SW 1271 (cell line): ENCODE data around the gene LSM11.
A peak's percentile ranks its signal among the peaks of the same experiment; 100 is the strongest.

ENCODE experiments used
- DNase-seq, 2 experiments: peaks; one replicate each; lab custom pipeline; 2025; lab: John Stamatoyannopoulos, UW

Gene LSM11

DNA sequence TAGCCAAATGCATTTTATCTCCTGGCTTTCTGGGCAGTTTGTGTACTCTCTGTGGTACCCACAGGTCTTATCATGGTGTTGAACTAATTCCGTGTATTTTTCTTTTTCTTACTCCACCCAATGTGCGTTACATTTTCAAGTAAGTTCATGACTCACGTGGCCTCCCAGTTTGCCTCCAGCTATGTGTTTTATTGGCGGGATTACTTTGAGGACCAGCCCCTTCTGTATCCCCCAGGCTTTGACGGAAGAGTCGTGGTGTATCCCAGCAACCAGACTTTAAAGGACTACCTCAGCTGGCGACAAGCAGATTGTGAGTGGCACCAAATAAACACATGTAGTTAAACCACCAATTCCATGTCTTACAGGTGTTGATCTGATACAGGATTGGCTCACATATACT is 9.1 kb upstream of the LSM11 start:
- no peak for DNase-seq

DNA sequence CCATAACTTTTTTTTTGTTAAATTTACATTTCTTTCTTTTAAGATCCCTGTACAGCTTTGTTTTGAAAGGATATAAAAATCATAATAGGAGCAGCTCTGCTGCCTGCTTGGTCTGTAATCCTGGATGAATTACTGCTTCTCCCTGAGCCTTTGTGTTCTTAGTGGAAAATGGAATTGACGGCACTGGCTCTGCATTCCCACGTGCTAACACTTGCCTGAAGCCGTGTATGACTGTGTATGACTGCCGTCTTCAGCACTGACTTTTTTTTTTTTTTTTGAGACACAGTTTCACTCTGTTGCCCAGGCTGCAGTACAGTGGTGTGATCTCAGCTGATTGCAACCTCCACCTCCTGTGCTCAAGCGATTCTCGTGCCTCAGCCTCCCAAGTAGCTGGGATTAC is 7.5 kb upstream of the LSM11 start:
- DNase-seq: no peak

DNA sequence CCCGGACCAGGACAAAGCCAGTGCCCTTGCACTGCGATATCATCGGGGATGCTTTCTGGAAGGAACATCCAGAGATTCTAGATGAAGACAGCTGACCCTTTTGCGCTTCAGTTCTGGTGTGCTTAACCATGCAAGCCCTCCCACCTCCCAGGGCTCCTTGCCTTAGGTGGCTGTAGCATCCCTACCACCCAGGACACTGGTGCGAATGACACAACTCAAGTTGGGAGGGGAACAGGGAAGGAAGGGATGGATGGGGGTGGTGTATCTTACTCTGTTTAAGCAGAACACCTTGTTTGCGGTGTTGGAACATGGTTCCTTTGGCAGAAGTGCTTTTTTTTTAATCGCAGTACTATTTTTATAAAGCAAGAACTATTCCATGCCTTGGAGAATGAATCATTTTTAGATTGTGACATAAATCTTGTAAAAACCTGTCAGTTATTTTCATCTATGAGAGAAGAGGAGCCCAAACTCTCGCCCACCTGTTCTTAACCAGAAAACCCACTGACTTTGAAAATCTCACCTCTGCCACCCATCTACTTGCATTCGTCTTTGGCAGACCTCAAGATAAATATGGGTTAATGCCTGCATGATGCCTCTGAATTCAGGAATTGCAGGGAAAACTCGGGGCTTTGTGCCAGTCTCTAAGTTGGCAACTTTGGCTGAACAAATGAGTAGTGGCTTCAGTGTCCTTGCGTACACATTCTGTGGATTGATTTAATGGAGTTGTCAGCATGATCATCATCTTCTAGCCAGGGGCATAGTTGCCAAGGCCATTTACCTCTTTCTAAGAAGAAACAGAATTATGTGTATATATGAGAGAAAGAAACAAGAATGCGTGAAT is 3.9 kb upstream of the LSM11 start:
- DNase-seq: no peak

DNA sequence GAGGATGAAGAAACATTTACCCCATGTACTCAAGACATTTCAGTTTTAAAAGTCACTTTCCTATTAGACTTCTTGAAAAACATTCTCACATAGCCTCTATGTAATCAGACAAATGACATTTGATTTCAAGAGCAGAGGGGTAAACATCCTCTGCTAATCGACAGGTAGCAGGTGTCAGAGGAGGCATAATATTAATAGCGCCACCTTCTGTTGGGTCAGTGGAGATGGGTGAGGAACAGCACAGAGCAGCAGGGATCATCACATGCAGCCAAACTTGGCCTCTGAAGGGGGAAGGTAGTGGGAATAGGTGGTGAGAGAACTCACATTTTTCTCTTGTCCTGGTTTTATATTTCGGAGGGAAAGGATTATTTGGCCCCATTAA is 3.3 kb upstream of the LSM11 start:
- DNase-seq: peak in 1 of 2 experiments; percentile 45

DNA sequence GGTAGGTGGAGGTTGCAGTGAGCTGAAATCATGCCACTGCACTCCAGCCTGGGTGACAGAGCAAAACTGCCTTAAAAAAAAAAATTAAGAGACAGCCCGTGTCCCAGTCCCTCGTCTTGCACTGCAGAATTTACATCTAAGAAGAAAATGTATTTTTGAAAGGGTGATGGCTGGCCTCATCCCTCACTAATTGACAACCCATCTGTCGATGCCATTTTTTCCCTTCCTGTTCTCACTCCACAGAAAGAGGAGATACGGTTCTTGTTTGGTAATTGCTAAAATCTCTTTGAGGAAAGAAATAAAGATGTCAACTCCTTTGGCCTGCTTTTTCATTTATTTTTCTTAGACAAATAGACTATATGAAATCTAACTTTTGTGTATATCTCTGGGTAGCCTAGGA is 2.4 kb upstream of the LSM11 start:
- DNase-seq: no peak

DNA sequence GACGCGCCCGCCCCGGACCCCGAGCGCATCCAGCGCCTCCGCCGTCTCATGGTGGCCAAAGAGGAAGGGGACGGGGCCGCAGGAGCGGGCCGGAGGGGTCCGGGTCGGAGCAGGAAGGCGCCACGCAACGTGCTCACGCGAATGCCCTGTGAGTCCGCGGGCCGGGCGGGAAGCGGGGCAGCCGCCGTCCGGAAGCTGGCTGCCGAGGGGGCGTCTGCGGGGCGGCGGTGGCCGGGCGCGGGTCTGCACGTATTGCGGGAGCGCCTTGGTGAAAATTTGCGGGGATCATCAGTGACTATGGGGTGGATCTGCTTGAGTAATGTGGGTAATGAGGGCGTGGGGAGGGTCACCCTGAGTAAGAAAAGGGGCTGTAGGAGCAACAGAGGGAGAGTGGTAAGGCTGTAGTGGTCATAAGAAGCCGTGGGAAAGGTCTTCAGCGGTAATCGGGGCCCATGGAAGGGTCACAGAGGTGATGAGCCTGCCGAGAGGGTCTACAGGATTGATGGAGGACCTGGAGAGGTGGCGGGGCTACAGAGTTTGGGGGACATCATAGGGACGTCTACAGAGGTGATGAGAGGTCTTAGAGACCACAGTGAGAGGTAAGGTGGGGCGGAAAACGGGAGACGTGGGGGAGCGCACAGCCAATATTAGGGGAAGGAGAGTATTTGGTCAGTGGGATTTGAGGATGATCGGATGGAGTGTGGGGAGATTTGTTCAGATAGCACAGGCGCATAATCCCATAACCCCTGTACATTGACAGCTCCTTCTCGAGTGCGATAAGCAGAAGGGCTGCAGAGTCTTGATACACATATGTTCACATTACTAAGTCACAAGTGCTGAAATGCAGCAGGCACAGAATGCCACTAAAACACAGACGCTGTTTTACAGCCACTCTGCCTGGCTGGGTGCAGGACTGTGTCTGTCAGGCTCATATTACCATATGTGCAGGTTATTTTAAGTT is 819 bp downstream of the LSM11 start:
- no peak for DNase-seq

DNA sequence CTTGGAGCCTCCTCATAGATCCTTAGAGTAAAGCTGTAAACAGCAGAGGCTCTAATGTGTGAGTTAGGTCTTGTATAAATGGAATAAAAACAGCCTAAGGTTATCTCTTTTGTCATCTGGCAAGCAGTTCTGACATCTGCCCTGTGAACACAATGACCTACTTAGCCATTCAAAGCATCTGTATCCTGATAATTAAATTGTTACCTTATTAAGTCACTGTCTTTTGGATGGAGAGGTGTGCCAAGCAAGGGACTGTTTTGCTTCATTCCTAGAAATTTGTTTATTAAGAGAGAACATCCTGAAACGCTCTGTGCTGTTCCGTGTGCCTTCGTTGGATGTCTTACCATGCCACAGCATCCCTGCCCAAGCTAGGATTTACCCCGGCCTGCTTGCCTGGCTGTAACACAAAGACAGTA is 1.5 kb downstream of the LSM11 start:
- no peak for DNase-seq

DNA sequence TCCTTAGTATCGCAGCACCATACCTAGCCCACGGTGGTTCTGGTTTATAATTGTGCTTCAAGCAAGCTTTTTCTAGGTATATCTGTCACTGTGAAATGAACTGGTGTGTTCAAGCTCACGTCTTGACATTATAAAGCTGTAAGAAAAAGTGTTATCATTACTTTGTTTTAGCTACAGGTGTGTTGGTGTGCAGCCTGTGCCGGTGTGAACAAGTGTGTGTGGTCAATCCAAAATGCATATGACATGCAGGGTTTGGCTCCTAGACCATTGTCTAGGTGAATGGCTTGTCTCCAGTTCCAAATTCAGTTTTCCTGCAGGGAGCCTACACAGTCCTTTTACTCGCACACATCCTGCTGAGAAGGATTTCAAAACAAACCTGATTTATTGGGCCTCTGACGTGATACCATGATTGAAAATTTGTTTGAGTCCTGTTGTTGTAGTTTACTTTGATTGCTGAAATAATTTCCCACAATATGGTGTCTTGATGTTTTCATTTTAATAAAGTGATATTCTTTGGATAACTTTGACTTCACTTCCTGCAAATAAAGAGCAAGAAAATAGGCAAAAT is 3.7 kb downstream of the LSM11 start:
- no peak for DNase-seq

DNA sequence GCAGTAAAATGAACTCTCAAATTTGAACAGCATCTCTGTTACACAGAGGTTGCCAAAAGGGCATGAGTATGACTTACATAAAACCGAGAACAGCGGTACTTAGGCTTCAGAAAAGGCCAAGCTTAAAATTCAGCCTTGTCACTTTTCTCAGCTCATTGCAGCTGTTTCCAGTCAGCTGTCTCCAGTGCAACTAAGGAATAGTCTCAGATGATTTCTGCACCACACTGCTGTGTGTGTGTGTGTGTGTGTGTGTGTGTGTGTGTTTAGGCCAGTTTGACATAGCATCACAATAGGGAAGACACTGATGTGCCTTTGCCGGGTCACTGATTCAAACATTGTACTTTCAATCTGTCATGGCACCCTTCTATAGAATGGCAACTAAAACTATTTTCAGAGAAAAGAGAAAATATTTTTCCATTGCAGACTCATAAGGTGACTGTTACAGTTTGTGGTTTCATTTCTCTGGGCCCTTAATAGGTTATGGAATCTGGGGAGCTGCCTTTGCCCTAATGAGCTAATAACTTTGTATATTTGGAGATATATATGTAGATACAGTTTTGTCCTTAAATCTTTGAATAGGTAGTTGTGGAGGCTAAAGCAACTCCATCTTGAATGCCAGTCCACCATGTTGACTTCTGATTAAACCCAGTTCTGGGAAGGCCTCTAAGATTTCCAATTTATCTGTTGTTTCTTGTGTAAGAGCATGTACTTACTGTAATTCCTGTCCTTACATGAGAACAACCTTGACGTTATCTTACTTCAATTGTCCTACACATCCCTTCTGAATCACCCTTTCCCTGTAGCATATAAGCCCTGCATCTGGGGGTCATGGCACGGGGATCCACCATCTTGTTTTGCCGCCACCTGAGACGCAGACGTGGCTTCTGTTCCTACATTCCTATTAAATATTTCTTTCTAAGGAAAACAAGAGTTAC is 4.5 kb downstream of the LSM11 start:
- no peak for DNase-seq

DNA sequence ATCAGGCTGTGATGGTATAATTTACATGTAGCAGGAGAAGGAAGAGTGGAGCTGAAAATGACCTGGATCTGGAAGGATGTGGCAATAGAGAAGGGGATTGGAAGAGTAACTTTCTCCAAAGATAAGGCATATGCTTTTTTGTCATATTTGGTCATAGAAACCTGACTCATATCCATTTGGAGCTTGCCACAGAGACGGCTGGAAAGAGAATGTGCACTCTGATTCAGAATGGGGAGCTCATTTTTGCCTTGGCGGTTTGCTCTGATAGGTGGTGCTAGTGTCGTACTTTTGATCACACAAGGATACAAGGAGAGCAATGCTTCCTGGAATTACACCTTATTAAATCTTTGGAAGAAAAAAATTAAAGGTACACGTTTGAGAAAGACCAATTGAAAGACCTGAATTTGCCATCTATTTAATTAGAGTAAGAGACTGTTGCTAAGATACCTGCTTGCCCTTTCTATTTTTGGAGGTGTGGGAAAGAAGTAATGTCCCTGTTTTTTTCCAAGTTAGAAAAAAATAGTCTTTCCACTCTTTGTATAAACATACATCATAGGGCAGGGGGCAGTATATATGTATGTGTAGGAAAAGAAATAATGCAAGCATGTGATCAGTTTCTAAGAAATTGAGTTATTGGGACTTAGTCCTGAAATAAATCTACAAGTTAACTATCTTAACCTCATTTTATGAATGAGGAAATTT is 5.4 kb downstream of the LSM11 start:
- no peak for DNase-seq

DNA sequence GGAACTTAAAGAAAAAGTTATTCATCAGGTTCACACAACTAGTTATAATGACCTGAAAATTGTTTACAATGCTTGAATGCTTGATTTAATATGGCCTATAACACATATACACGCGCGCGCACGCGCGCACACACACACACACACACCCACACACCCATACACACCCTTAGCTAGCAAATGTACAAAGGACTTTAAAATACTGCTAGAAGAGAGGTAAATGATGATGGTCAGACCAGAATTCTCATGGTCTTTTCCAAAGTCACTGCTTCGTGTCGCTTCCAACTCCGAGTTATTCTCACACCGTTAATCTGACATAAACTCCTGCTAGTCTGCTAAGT is 5.9 kb downstream of the LSM11 start:
- DNase-seq: no peak

DNA sequence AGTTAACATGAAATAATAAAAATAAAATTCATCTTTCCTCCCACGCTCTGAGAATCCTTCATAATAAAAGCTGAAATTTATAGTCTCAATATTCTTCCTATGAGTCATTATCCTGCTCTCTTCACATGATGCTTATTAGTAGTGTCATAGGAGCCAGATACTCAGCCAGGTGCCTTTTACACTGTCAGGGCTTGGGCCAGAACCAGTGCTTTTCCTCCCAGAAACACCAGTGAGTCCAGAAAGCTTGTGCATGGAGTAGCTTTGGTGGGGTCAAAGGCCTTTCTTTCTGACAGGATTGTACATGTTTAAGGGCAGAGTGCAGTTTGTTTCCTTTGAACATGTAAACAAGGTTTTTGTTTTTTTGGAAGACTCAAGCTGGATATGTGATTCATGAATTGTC is 6.8 kb downstream of the LSM11 start:
- no peak for DNase-seq

DNA sequence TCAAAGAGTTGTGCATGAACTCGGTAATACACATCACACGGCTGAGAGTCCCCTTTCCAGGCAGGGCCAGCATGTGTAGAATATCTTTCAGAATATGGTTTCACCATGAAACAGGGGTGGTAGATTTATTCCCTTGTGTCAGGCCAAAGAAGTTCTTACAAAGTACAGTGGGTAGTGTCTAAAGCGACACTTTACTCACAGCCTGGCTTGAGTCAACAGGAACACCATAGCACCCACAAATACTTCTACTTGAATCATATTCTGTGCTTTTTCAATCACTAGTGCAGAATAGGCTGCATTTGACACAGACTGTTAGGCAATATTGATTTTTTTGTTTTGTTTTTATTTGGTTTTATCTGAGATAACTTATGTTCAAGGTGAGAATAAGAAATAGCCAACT is 12.6 kb downstream of the LSM11 start:
- no peak for DNase-seq

DNA sequence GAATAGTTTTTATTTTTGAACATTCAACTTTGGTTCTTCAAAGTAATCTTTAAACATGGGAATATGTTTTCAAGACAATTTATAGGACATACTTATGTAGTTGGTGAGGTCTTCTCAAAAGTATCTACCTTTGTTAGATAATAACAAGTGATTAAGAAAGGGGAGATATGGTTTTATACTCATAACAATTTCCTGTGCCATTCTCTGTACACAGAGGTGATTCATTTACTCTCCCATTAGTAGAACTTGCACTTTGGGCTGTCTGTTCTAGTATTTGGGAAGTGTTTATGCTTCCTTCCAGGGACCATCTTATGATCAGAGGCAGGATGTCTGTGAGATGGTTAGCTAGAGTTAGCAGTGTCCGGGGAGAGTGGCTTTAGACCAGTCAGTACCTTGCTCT is 15.2 kb downstream of the LSM11 start:
- no peak for DNase-seq

DNA sequence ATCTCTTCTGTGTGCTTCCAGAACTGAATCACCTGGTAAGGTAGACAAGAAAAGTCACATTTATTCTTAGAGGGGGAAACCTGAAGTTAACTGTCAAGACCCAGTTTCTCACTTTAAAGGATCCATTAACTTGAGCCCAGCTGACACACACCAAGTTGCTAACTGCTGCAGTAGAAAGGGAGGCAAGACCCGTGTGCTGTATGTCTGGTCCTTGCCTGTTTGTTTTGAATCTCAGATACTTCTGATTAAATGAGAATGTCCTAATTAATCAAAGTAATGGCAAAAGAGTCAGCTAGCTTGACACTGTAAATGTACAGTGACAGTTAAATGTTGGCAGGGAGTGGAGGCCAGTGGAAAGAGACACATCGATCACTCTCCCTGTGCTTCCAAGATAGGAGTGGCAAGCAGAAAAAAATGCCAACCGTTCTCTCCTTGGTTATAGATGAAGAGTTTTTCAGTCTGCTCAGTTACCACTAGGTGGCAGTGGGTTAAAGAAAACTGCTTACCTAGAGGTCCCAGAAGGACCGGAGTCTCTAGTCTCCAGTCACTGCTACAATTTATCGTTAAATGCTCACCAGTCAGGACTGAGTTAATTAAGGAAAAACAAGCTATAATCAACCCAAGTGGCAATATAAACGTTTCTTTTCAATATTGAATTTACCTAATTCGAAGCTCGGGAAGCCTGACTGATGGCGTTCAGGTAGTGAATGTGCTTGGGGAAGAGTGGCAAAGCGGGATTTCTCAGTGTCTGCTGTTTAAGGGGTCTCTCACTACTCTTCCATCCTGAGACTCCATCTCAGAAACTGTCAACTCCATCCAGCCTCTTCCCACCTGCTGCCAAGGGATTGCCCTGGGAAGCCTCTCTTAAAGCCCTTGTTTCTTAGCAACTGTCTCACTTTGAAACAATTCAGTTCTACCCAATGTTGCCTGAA is 18.4 kb downstream of the LSM11 start:
- peak; percentile 18 to 80 for DNase-seq

DNA sequence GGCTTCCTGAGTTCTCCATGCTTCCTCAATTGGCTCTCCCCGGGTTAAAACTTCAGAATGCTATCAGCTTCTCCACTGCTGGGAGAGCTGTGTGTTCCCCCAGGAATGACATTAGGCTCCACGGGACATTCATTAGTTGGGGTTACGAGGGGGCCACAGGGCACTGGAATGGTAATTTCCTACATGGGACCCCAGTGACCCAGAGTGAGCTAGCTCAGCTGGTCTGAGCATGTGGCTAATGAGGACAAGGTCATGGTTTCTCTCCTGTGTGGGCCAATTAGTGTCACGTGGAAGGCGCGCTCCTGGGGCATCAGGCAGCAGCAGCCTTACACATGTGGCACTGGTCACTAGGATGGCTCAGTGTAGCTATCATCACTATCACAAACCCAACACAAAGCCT is 21.0 kb downstream of the LSM11 start:
- no peak for DNase-seq

DNA sequence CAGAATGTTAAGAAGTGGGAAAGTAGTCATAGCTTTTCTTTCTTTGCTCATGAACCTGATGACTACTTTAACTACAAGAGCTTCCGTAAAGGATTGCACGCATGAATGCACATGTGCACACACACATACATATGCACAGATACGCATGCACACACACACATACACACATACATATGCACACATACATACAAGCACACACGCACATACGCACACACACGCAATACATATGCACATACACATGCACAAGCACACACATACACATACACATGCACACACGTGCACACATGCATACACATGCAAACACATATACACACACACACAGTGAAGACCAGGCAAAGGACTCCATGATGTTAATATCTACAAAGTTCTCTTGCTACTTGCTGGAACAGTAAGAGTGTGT is 22.9 kb downstream of the LSM11 start:
- no peak for DNase-seq

DNA sequence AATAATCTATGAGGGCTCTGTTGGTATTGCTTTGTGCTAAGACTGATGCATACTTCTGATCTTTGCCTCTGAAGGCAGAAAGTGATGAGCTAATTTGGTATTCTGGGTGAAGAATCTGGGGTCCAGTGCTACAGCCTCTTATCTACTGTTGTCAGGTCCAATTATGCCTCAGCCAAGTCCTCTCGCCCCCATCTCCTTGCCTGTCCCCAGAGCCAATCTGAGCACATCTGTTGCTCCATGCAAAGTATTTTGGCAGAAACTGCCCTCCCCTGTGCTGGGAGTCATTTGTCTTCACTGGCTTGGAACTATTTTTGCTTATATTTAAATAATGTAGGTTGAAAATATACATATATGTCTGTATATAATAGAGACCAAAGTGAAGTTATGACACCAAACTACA is 23.4 kb downstream of the LSM11 start:
- no peak for DNase-seq

DNA sequence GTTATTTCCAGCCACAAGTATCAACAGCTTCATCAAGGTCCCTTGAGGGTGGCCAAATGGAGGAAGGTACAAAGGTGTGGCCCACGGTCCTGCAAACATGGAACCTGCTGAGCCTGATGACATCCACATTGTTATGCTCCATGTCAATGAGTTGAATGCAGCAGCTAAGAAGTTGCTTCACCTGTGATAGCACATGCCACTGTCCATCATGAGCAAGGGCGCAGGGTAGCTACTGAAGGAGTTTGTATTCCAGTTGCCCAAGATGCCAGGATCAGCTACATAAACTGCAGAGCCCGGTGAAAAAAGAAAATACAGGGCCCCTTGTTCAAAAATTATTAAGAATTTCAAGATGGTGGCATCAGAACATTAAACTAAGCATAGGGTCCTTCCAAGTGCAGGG is 24.2 kb downstream of the LSM11 start:
- DNase-seq: no peak

DNA sequence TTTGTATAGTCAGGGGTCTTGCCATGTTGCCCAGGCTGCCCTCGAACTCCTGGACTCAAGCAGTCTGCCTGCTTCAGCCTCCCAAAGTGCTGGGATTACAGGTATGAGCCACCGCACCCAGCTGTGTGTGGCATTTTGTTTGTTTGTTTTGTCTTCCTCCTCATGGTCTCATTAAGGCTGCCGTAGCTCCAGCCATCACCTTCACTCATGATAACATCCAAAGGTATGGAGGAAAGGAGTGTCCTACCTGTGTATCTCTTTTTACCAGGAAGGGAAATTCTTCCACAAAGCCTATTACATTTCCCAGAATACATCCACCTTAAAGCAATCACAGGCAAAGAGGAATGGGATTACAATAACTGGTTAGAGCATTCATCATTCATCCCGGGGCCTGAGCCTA is 27.2 kb downstream of the LSM11 start:
- no peak for DNase-seq
